Myocyte (in vitro differentiated cells): ENCODE results near the gene C18orf63. TPM values are rescaled to one million over a fixed set of nuclear protein-coding genes. Genes with fewer than 3 reads are reported as not detected.
"Not testable (repeated sequence)": the region's sequence is repeated elsewhere in the genome, so short reads cannot be mapped to it uniquely, and the experiment has no call there.

Source experiments
- DNase-seq: peaks from one replicate; pipeline ENCODE4 v3.0.0-alpha.2; 2012; ENCODE audit warnings: low read depth
- polyA plus RNA-seq: library from polyadenylated mRNA; unstranded; fragments of >200 nt; gene quantifications from one replicate; pipeline ENCODE4 v1.2.1, GENCODE V29; 2012; ENCODE audit warnings: missing spikeins
- total RNA-seq: library from RNA; depleted of rRNA; stranded (reverse); fragments of >200 nt; gene quantifications from 2 replicates; pipeline ENCODE4 v1.2.3, GENCODE V29; 2014

Gene C18orf63
- total RNA-seq = not detected in 2 replicates
- not detected for polyA plus RNA-seq

DNA sequence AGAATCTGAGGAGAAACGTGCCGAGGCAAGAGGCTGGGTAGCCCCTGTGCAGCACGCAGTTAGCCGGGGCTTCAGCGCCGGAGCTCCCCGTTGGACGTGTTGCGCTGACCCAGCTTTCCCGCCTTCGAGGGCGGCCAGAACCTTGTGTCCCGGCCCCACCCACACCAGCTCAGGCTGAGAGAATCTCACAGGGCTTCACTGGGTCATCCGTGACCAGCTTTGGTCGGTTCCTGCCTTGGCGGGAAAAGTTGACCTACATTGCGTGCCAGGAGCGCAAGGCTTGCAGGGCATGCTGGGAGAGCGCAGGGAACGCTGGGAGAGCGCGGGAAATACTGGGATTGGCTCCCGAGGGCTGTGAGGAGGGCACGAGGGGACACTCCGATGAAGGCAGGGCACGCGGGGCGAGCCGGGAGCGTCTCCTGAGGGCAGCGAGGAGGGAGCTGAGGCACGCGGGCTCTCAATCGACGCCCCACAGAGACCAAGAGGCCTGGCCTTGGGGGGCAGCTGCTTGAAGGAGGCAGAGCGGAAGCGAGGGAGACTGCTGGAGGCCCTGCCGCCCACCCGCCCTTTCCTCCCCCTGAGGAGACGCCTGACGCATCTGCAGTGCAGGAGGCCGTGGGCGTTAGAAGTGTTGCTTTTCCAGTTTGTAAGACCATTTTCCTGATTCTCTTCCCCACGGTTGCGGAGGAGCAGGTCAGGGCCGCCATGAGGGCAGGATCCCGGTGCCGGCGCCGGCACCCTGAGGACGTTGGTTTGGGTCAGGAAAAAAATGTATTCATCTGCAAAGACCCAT, at the start of gene C18orf63:
TSS of gene C18orf63 (plus strand) at position 376 of the 793 bp plus-strand sequence. CDS start 2,027 bp downstream, outside the sequence.
- DNase-seq = no peak

DNA sequence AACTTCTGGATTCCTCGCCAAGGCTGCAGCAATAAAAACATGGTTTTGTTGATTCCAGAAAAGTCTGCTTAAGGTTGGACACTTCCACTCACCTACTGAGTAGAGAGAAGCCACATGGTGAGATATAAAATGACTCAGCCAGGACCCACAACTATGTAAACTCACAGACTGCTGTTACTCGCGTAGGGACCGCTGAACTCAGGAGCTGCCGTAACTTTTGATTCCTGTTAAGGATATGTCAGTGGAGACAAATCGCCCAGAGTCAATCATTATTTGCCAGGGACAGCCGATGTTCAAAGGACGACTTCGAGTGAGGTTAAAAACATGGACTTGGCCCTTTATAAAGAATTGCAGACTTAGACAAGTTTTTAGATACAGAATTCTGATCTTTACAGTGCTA, 49.5 kb upstream of the C18orf63 start:
- no peak for DNase-seq

- no peak for DNase-seq
These were observed 47.5 kb upstream of the C18orf63 start for GRCh38 chr18:74268175-74268574.

DNA sequence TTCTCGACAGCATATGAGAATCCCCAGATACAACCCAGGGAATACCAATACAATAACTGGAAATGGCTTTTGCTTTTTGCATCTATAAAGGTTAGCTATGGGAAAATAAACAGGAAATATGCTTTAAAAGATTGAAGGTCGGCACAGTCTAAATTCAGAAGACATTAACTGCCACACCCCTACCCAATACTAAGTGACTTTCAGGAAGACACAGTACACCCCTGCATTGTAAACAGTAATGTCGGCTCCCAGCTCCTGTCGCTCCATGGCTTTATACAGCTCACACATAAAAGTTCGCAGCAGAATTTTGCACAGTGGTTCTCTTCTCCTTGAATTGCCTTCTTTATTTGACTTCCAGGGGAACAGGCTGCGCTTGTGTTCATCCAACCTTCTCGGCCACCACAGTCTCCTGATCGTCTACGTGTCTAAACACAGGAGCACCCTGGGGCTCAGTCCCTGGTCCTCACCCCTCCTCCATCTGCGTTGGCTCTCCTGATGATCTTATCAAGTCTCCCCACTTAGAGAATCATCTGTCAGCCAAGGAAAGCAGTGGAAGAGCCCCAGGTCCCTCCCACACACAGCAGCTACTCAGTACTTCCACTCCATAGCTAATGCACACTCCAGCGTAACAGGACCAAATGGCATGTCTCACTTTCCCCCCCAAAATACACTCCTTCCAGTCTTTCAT, 46.6 kb upstream of the C18orf63 start:
- no peak for DNase-seq

- DNase-seq = no peak
These were observed 44.0 kb upstream of the C18orf63 start for GRCh38 chr18:74271635-74272034.

GRCh38 chr18:74273394-74273793, 42.2 kb upstream of the C18orf63 start:
- no peak for DNase-seq

- DNase-seq = no peak
These were observed 40.9 kb upstream of the C18orf63 start for GRCh38 chr18:74274700-74275099.

DNA sequence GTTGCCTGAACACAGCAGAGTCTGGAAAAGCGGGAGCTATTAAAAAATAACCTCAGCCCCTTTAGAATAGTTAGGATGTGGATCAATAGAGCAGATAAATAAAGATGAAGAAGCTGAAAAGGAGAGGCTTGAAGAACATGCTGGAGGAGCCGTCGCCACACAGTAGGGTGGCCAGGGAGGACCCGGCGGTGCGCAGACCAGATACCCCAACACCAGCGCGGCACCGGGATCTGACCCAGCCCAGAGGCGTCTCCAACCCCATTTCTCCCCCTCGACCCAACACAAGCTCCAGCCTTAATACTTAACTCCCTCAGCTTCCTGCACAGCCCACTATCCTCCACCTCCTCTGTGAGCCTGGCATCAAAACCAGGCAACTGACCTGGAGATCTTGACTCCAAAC, 39.9 kb upstream of the C18orf63 start:
- DNase-seq = no peak

GRCh38 chr18:74276609-74277008, 39.0 kb upstream of the C18orf63 start:
- DNase-seq = no peak

DNA sequence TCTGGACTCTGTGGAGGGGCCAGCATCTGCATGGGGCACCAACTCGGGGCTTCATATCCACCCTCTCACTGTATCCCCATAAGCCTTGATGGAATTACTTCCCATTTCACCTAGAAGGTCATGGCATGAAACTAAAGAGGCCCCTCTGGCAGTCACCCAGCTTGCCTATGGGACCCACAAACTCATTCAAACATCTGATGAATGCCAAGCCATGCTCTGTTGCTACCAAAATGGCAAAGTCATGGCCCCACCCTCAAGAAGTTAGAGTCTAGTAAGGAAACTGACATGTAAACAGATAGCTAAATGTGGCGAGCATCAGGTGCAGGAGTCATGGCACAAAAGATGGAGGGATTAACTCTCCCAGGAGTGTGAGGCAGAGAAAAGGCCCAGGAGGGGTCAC, 38.3 kb upstream of the C18orf63 start:
- no peak for DNase-seq

- DNase-seq = no peak
These were observed 37.6 kb upstream of the C18orf63 start for GRCh38 chr18:74278058-74278457.

DNA sequence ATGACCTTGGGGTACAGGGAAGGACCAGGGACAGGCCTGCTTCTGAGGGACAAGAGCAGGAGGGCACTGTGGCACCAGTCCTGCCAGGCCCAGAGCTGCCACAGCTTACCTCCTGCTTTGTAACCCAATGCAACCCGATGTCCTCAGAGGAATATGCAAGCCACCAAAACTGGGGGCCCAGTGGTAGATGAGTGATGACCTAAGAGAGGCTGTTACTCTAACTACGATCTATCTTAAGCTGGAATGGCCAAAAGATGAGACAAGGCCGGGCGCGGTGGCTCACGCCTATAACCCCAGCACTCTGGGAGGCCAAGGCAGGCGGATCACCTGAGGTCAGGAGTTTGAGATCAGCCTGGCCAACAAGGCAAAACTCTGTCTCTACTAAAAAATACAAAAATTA, 36.7 kb upstream of the C18orf63 start:
- peak; percentile 23 for DNase-seq

DNA sequence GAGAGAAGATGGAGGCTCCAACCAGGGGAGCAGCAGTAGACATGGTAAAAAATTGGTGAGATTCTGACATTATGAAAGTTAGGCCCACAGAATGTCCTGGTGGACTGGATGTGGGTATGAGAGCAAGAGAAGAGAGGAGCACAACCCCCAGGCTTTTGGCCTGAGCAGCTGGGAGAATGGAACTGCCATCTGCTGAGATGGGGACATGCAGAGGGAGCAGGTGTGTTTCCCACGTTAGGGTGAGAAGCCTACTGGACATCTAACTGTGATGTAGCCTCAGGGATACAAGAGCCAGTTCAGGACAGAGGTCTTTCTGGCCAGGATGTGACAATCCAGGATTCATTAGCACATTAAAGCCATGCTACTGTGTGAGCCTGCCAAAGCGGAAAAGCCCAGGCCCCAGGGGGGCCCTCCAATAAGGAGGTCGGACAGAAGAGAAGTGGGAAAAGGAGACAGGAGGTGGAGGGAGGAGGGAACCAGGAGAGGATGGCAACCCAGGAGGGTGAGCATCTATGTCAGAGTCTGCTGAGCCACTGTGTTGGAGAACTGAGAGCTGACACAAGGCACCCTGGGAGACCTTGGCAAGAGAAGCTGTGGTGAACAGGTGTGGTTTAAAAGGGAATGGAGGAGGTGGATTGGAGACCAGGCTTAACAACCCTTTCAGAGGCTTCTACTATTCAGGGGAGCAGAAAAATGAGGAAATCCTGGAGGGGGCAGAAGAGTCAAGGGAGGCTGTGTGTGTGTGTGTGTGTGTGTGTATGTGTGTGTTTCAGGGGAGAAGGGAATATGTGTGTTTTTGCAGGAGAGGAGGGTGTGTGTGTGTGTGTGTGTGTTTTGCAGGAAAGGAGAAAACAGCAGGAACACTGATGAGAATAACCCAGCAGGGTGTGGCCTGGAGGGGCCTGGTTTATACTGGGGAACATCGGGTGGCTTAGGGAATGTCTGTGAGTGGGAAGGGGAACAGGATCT, 34.3 kb upstream of the C18orf63 start:
- peak; percentile 55 for DNase-seq

GRCh38 chr18:74281980-74282754, 33.5 kb upstream of the C18orf63 start:
- DNase-seq = no peak

DNA sequence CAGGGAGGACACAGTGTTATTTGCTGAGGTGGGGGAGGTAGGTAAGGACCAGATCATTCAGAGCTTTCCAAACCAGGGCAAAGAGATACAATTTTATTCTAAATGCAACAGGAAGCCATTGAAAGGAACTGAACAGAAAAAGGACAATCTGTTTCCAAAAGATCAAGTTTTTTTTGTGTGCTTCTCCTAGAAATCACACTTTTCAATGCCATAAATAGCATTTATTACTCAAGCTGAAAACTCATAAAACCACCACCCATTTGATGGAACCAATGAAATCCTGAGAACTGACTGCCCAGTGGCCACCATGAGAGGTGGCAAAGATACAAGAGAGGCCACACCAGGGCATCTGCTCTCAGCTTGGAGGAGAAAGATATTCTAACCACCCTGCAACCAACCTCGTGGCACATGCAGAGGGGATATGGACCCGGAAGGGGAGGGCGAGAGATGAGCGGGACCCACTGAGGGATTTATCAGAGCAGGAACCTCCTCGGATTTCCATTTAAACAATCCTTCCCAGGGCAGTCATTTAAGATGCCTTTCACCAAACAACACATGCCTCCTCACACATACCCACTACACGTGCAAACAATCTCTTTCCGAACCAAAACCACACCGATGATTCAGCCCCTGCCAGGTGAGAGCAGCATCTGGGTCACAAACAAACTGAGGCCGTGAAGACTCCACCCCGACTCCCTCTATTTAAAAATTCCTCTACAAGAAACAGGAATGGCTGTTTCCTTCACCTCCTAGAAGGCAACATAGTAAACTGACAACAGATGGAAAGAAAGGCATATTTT, 32.7 kb upstream of the C18orf63 start:
- DNase-seq = peak; percentile 27

- DNase-seq = no peak
These were observed 32.0 kb upstream of the C18orf63 start for GRCh38 chr18:74283646-74284045.

- no peak for DNase-seq
These were observed 31.3 kb upstream of the C18orf63 start for GRCh38 chr18:74284191-74284979.

DNA sequence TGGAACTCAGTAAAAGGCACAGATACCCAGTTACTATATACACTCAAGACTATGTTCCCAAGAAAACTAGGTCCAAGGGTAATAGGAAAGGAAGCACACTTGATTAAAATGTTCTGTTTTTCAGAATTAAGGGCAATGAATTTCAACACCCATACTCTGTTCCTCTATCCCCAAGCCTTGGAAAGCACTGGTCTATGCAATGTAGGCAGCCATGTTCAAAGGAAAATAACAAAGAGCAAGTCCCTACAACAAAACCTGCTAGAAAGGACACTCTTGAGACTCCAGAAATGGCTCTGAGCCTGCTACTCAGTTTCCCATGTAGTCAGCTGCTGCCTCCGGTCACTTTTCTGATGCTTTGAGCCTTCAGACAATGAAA, 30.7 kb upstream of the C18orf63 start:
- no peak for DNase-seq

DNA sequence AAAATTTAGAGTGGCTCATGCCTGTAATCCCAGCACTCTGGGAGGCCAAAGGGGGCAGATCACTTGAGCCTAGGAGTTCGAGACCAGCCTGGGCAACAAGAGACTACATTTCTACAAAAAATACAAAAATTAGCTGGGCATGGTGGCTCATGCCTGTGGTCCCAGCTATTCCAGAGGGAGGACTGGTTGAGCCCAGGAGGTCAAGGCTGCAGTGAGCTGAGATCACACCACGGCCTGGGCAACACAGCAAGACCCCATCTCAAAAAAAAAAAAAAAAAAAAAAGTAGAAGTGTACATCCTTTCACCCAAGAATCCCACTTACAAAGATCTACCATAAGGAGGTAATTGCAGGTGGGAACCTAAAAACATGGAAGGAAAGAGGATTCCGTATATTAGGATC, 30.1 kb upstream of the C18orf63 start:
- not testable (repeated sequence) for DNase-seq
